C1 segment of cervical spinal cord (tissue), 14 donors: ENCODE results near the gene GEMIN4.
"Not testable (repeated sequence)": the region's sequence is repeated elsewhere in the genome, so short reads cannot be mapped to it uniquely, and the experiment has no call there.

Experiments
- DNase-seq, 14 donors: peaks; one replicate each; lab custom pipeline; 2025; lab: John Stamatoyannopoulos, UW

Gene GEMIN4

GRCh38 chr17:703081-703875, 48.8 kb downstream of the GEMIN4 start:
- DNase-seq, result no peak

GRCh38 chr17:700504-701094, 51.5 kb downstream of the GEMIN4 start:
- peak in 1 of 14 donors; percentile 8 for DNase-seq

GRCh38 chr17:699345-699744, 52.7 kb downstream of the GEMIN4 start:
- no peak for DNase-seq

- DNase-seq, result not testable (repeated sequence)
Measured at GRCh38 chr17:698096-698495, 54.0 kb downstream of the GEMIN4 start.

GRCh38 chr17:697682-698081, 54.4 kb downstream of the GEMIN4 start:
- DNase-seq, result no peak

DNA sequence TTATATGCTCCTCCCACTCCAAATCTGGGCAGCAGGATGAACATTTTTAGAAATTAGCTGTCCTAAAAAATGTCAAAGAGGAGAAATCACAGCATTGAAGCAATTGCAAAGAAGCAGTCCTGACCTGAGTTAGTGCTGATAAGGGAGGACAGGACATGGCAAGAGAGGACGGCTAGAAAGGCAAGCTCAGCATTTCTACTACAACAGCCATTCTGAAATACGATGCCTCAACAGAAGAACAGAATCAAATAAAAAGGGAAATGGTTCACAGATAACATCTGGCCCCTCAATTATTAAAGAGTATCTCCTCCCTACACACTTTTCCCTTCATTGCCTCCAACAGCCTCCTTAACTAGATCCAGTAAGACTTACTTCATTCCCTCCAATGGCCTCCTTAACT, 55.7 kb downstream of the GEMIN4 start:
- no peak for DNase-seq
